MV-4-11 (cell line): ENCODE results near the gene PRR35.

Experiments
- DNase-seq: peaks from one replicate; lab custom pipeline; 2025; lab: John Stamatoyannopoulos, UW

The PRR35 gene

GRCh38 chr16:580141-580945, 20.1 kb downstream of the PRR35 start:
- no peak for DNase-seq

GRCh38 chr16:580946-581498, 20.8 kb downstream of the PRR35 start:
- DNase-seq = no peak

GRCh38 chr16:582218-582613, 22.0 kb downstream of the PRR35 start:
- DNase-seq = no peak

GRCh38 chr16:582614-583331, 22.6 kb downstream of the PRR35 start:
- no peak for DNase-seq

- no peak for DNase-seq
These were observed 23.2 kb downstream of the PRR35 start for GRCh38 chr16:583470-583814.

GRCh38 chr16:583815-584591, 23.8 kb downstream of the PRR35 start:
- DNase-seq = no peak

- DNase-seq = no peak
These were observed 25.2 kb downstream of the PRR35 start for GRCh38 chr16:585351-585750.

GRCh38 chr16:586047-586644, 26.0 kb downstream of the PRR35 start:
- DNase-seq = no peak

- DNase-seq = no peak
These were observed 26.7 kb downstream of the PRR35 start for GRCh38 chr16:586645-587590.

- DNase-seq = no peak
These were observed 28.4 kb downstream of the PRR35 start for GRCh38 chr16:588639-588888.

GRCh38 chr16:588889-589657, 28.9 kb downstream of the PRR35 start:
- peak; percentile 91 for DNase-seq

- peak; percentile 94 for DNase-seq
These were observed 29.5 kb downstream of the PRR35 start, which contains the start of gene RAB40C for GRCh38 chr16:589658-590187. Gene RAB40C (plus strand): TSS chr16:590066. CDS start chr16:590292, 226 bp downstream.

- DNase-seq = no peak
These were observed 30.1 kb downstream of the PRR35 start for GRCh38 chr16:590188-590814.

GRCh38 chr16:590815-591200, 30.6 kb downstream of the PRR35 start:
- DNase-seq = no peak

GRCh38 chr16:591231-591630, 31.0 kb downstream of the PRR35 start:
- no peak for DNase-seq

GRCh38 chr16:591892-592517, 31.8 kb downstream of the PRR35 start:
- DNase-seq = no peak

- peak; percentile 94 for DNase-seq
These were observed 32.5 kb downstream of the PRR35 start for GRCh38 chr16:592518-593306.

- no peak for DNase-seq
These were observed 33.2 kb downstream of the PRR35 start for GRCh38 chr16:593406-593805.
